ENCODE measurements around the gene FKBP3.
A peak's percentile ranks its signal among the peaks of the same experiment; 100 is the strongest.
"Not testable (repeated sequence)": the region's sequence is repeated elsewhere in the genome, so short reads cannot be mapped to it uniquely, and the experiment has no call there.

The FKBP3 gene

DNA sequence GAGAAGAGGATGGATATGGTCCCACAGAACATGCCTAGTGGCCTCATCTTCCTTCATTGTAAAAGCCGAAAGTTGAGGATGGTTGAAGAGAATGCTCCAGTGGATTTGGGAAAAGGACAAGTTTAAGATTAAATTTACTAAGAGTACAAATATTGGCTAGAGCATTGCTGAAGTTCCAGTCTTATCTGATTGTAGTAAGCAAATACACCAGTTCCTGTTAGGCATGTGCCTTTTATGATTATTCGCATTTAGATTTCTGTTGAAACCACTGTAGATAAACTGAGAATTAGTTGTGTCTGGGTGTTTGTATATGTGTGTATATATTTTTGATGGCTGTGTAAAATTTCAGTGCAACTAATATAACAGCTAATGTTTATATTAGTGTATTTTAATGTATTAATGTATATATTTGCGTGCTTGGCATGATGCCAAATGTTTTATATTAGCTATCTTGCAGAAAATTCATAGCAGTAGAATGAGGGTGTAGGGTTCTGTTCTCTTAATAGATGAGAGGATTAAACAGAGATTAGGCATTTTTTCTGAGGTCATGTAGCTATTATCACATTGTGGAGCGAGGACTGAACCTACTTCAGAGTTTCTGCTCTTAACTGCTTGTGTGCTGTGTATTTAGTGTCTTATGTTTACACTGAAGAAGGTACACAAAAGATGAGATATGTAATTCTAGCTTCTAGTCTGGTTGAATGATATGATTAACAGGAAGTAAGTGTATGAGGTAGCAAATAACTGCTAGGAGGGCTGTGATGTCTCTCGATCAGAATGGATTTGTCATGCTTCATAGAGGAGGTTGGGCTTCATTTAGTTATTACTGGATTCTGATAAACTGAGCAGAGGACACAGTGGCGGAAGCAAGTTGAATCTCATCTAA lies 21.1 kb downstream of the FKBP3 start:
- no peak for DNase-seq (ENCODE audit: low read depth)

DNA sequence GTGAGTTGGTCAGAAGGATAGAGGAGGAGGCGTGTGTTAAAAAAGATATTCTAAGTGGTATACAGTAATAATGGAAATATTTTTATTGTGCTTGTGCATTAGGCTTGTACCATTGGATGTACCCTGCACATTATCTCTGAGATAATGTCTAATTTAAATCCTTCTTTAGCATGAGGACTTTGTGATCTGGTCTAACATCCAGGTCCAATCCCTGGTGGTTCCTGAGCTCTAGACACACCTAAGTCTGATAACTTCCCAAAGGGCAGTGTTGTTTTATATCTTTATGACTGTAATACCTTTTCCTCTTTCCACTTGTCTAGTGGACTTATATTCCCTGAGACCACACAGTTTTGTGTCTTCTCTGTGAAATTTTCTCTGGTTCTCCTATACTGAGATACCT lies 29.7 kb downstream of the FKBP3 start:
- DNase-seq (ENCODE audit: low read depth): no peak

DNA sequence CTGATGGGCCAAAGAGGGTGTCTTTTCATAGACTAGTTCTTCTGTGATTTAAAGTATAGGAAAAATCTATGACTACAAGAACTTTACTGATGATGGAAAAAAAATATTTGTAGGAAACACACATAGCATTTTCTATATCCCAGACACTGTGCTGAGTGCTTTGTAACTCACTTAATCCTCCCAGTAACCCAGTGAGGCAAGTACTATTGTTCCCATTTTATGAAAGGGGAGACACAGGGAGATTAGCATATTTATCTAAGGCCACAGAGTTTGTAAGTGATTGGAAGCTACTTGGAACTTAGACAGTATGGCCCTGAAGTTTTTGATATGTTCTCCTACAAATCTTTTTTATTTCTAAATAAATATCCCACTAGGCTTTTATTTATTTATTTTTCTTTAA lies 30.5 kb downstream of the FKBP3 start:
- DNase-seq (ENCODE audit: low read depth): no peak

DNA sequence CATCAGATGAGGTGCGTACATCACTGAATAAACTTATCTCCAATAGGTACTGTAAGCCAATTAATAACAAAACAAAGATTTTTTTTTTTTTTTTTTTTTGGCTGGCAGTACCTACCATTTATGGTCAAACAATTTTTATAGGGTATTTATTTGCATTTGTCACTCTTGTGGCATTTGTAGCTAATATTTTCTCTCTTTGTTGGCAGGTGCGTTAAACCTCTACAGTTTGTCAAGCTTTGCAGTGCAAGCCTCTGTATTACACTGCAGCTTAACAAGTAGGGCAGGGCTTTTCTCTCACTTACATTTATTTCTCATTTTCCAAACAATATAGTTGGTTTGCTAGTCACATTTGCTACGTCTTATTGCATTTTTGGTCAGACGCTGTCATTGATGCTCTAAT lies 38.1 kb downstream of the FKBP3 start:
- no peak for DNase-seq (ENCODE audit: low read depth)

DNA sequence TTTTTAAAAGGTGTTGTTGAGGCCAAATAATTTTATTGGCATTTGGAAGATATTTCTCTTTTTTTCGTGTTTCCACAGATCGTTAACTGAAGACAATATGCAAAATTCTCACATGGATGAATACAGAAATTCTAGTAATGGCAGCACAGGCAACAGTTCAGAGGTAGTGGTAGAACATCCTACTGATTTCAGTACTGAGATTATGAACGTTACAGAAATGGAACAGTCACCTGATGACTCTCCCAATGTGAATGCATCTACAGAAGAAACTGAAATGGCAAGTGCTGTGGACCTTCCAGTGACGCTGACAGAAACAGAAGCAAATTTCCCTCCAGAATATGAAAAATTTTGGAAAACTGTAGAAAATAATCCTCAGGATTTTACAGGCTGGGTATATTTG lies 39.1 kb downstream of the FKBP3 start:
- no peak for DNase-seq (ENCODE audit: low read depth)

DNA sequence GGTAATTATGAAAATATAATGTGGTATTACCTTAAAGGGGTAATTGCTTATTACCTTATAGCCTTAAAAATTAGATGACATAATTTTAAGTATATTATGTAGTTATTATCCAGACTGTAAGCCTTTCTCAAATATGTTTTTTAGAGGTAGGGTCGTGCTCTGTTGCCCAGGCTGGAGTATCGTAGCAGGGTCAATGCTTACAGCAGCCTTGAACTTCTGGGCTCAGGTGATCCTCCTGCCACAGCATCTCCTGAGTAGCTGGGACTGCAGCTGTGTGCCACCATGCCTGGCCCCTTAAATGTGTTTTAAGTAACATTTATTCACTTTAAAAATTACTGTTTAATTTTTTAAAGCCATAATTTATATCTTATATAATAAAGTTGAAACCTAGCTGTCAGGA lies 40.0 kb downstream of the FKBP3 start:
- DNase-seq (ENCODE audit: low read depth): no peak

- no peak for DNase-seq (ENCODE audit: low read depth)
These were observed 42.6 kb downstream of the FKBP3 start for GRCh38 chr14:45091710-45092109.

GRCh38 chr14:45089813-45090212 lies 44.5 kb downstream of the FKBP3 start:
- no peak for DNase-seq (ENCODE audit: low read depth)

GRCh38 chr14:45084946-45085346 lies 49.3 kb downstream of the FKBP3 start:
- DNase-seq (ENCODE audit: low read depth): no peak

GRCh38 chr14:45083976-45084722 lies 50.1 kb downstream of the FKBP3 start, which contains the start of gene PRPF39:
Gene PRPF39, plus strand, starts transcription at chr14:45084116. Its CDS starts 11,124 bp downstream, at chr14:45095240.
- peak; percentile 92 for DNase-seq (ENCODE audit: low read depth)

GRCh38 chr14:45083617-45083975 lies 50.7 kb downstream of the FKBP3 start:
- no peak for DNase-seq (ENCODE audit: low read depth)

- DNase-seq (ENCODE audit: low read depth): no peak
These were observed 51.9 kb downstream of the FKBP3 start for GRCh38 chr14:45082420-45082819.

- not testable (repeated sequence) for DNase-seq (ENCODE audit: low read depth)
These were observed 53.2 kb downstream of the FKBP3 start for GRCh38 chr14:45081096-45081495.

DNA sequence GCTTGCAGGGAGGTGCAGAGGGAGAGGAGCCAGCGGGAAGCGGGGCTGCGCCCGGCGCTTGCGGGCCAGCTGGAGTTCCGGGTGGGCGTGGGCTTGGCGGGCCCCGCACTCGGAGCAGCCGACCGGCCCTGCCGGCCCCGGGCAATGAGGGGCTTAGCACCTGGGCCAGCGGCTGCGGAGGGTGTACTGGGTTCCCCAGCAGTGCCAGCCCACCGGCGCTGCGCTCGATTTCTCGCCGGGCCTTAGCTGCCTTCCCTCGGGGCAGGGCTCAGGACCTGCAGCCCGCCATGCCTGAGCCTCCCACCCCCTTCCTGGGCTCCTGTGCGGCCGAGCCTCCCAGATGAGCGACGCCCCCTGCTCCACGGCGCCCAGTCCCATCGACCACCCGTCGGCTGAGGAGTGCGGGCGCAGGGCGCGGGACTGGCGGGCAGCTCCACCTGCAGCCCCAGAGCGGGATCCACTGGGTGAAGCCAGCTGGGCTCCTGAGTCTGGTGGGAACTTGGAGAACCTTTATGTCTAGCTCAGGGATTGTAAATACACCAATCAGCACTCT lies 53.8 kb downstream of the FKBP3 start:
- DNase-seq (ENCODE audit: low read depth): not testable (repeated sequence)

GRCh38 chr14:45078323-45078722 lies 56.0 kb downstream of the FKBP3 start:
- DNase-seq (ENCODE audit: low read depth): no peak

GRCh38 chr14:45073231-45073879 lies 60.9 kb downstream of the FKBP3 start:
- no peak for DNase-seq (ENCODE audit: low read depth)

DNA sequence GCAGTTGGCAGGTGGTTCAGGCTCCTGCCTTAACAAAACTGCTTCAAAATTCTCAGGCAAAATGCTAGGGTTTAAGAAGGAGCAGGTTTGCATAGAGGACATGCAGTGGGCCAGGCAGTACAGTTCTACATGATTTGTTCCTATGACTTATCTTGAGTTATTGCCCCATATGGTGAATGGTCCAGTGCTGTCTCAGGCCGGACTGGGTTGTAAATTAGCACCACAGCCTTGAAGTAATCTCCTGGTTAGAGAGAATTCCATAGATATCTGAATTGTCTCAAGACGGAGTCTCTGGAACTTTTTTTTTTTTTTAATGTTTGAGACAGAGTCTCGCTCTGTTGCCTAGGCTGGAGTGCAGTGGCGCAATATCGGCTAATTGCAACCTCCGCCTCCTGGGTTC lies 62.2 kb downstream of the FKBP3 start:
- no peak for DNase-seq (ENCODE audit: low read depth)

DNA sequence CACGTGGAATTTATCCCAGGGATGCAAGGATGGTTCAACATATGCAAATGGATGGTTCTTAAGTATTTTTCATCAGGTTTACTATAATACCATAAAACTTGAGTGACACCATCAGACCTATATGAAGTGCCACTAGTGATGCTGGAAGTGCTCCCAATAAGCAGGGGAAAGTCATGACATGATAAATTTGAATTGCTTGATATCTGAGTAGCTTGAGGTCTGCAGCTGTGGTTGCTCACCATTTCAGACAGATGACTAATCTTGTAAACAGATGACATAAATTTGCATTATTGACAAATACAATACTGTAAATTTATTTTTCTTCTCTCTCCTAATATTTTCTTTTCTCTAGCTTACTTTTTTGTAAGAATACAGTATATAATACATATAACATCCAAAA lies 64.1 kb downstream of the FKBP3 start:
- no peak for DNase-seq (ENCODE audit: low read depth)

- no peak for DNase-seq (ENCODE audit: low read depth)
These were observed 65.9 kb downstream of the FKBP3 start for GRCh38 chr14:45068396-45068795.

- DNase-seq (ENCODE audit: low read depth): no peak
These were observed 67.6 kb downstream of the FKBP3 start for GRCh38 chr14:45066667-45067066.

- DNase-seq (ENCODE audit: low read depth): no peak
These were observed 68.3 kb downstream of the FKBP3 start for GRCh38 chr14:45065956-45066355.

Measured in T follicular helper cell (primary cell).